ENCODE measurements around the gene CALB2. TPM values are rescaled to one million over a fixed set of nuclear protein-coding genes. Genes with fewer than 3 reads are reported as not detected.

Gene CALB2
- total RNA-seq, 1 experiment from 2014 or later, result 0.85 TPM

DNA sequence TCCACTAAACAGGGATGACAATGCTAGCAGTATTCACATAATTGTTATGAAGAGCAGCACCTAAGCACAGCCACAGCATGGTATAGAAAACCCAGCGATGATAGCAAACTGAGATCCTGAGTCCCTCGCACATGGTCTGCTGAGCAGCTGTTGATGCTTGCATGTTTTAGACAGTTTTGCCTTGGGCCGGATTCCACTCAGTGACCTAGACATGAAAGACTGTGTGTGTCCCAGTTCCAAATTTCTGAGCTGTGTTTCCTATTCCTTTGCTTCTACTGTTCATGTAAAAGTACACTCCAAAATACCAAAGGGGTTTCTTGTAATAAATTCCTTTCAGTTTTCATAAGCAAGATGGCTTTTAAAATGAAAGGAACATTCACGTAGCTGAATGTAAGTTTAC is 38.5 kb upstream of the CALB2 start:
- no peak overlapping the region for H3K4ac ChIP-seq (ENCODE audit: low read depth, low read length)
- H3K9ac ChIP-seq (ENCODE audit: extremely low read depth, insufficient read length, low read length), result no peak overlapping the region
- H4K8ac ChIP-seq (replicated peaks; ENCODE audit: insufficient read length, low read depth, low read length), result no peak overlapping the region
- H3K23ac ChIP-seq (ENCODE audit: insufficient read length, low read depth, low read length), result no peak overlapping the region
- no peak overlapping the region for H2BK15ac ChIP-seq (ENCODE audit: low read depth, low read length)
- H4K91ac ChIP-seq (ENCODE audit: insufficient read length, low read depth, low read length), result no peak overlapping the region
- no peak overlapping the region for H2AFZ ChIP-seq (ENCODE audit: low read length)
- TF ChIP-seq, protein P1, sequence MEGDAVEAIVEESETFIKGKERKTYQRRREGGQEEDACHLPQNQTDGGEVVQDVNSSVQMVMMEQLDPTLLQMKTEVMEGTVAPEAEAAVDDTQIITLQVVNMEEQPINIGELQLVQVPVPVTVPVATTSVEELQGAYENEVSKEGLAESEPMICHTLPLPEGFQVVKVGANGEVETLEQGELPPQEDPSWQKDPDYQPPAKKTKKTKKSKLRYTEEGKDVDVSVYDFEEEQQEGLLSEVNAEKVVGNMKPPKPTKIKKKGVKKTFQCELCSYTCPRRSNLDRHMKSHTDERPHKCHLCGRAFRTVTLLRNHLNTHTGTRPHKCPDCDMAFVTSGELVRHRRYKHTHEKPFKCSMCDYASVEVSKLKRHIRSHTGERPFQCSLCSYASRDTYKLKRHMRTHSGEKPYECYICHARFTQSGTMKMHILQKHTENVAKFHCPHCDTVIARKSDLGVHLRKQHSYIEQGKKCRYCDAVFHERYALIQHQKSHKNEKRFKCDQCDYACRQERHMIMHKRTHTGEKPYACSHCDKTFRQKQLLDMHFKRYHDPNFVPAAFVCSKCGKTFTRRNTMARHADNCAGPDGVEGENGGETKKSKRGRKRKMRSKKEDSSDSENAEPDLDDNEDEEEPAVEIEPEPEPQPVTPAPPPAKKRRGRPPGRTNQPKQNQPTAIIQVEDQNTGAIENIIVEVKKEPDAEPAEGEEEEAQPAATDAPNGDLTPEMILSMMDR (conservative IDR thresholded peaks at IDR 0.05), result no peak
- Mint-ChIP-seq H3K4me1 (no peaks in the 10 kb centered on the region), H3K36me3 (ENCODE audit: insufficient read depth in 1 of 3, low read depth in 3 of 3) (no peaks in the 10 kb centered on the region; a peak in 1 of 7 replicates), H3K4me3 (no peak overlapping the region), H3K9me3 (no peaks in the 10 kb centered on the region), H3K27ac (no peak overlapping the region), H3K27me3 (ENCODE audit: low read depth) (peaks cover 17% of the 10 kb centered on the region)
- no peaks in the 10 kb centered on the region for H3K79me2 ChIP-seq (ENCODE audit: insufficient read depth, low read length)
- H3K9me3 ChIP-seq (ENCODE audit: control insufficient read depth, low read depth, low read length), result no peaks in the 10 kb centered on the region
- H3K56ac ChIP-seq (ENCODE audit: insufficient read length, low read depth, low read length), result no peak overlapping the region
- H2BK120ac ChIP-seq (ENCODE audit: low read depth, low read length, poor library complexity, severe bottlenecking), result no peak overlapping the region
- no peaks in the 10 kb centered on the region for H4K20me1 ChIP-seq (ENCODE audit: control insufficient read depth, insufficient read depth, insufficient read length)
- H4K5ac ChIP-seq (ENCODE audit: insufficient read length, low read depth, low read length), result no peak overlapping the region
- no peak overlapping the region for H2BK5ac ChIP-seq (ENCODE audit: insufficient read length, low read length)
- H3K79me1 ChIP-seq (ENCODE audit: insufficient read depth, low read depth, low read length, poor library complexity, severe bottlenecking), result no peaks in the 10 kb centered on the region
- no peak overlapping the region for H3K27ac ChIP-seq (ENCODE audit: insufficient read length, low read depth, low read length)
- no peaks in the 10 kb centered on the region for H3K23me2 ChIP-seq (ENCODE audit: insufficient read length, low read depth, low read length, poor library complexity, severe bottlenecking)
- H3K18ac ChIP-seq (ENCODE audit: insufficient read length, low read depth, low read length), result no peak overlapping the region
- H3K4me1 ChIP-seq (ENCODE audit: insufficient read depth, low read length), result no peaks in the 10 kb centered on the region
- H2BK20ac ChIP-seq (ENCODE audit: low read depth, low read length, poor library complexity, severe bottlenecking), result no peak overlapping the region
- H3T11ph ChIP-seq (ENCODE audit: low read length), result no peak overlapping the region
- no peak overlapping the region for H3K4me2 ChIP-seq (ENCODE audit: insufficient read depth, insufficient read length, low read length)
- no peak for DNase-seq
- H3K14ac ChIP-seq (ENCODE audit: insufficient read depth, low read length), result no peak overlapping the region
- H3K27me3 ChIP-seq (ENCODE audit: insufficient read depth, low read length), result no peaks in the 10 kb centered on the region
- H2AK5ac ChIP-seq (ENCODE audit: insufficient read length, low read length), result no peak overlapping the region
- no CpG with 5 or more reads among the region's 4 CpGs for WGBS (ENCODE audit: extremely low coverage, insufficient read length, low lambda C conversion rate)
- H2BK12ac ChIP-seq (ENCODE audit: insufficient read length, low read depth, low read length), result no peak overlapping the region
